Liver (tissue), 9 donors: ENCODE measurements around the gene LRP10. TPM values are rescaled to one million over a fixed set of nuclear protein-coding genes. Genes with fewer than 3 reads are reported as not detected.

Experiments
- DNase-seq: peaks from one replicate; pipeline ENCODE4 v3.0.0-alpha.2; 2017; ENCODE audit warnings: low spot score
- H3K27ac ChIP-seq, 2 donors: one replicate each; pipeline ENCODE4 v1.7.0; 2013; ENCODE audit warnings: inconsistent platforms in 2 of 2, low read length in 2 of 2, control low read depth in 1 of 2, low read depth in 1 of 2, mild to moderate bottlenecking in 1 of 2
- H3K27me3 ChIP-seq, 4 donors: one replicate each; pipeline versions ENCODE4 v1.6.1 to v1.7.0; 2013; ENCODE audit warnings: low read length in 3 of 4, inconsistent platforms in 1 of 4, mild to moderate bottlenecking in 1 of 4, moderate library complexity in 1 of 4; ENCODE audit not compliant: control insufficient read depth in 4 of 4, insufficient read depth in 4 of 4
- H3K36me3 ChIP-seq, 4 donors: one replicate each; pipeline versions ENCODE4 v1.6.1 to v1.7.0; 2013; ENCODE audit warnings: low read length in 3 of 4, mild to moderate bottlenecking in 3 of 4, low read depth in 1 of 4, moderate library complexity in 1 of 4; ENCODE audit not compliant: control insufficient read depth in 4 of 4, insufficient read depth in 3 of 4
- H3K4me1 ChIP-seq, 4 donors: one replicate each; pipeline versions ENCODE4 v1.6.1 to v1.7.0; 2013; ENCODE audit warnings: low read length in 3 of 4, mild to moderate bottlenecking in 3 of 4, moderate library complexity in 1 of 4; ENCODE audit not compliant: control insufficient read depth in 4 of 4, insufficient read depth in 4 of 4
- H3K4me3 ChIP-seq, 3 donors: one replicate each; pipeline versions ENCODE4 v1.6.1 to v1.7.0; 2013; ENCODE audit warnings: low read length in 3 of 3, control low read depth in 1 of 3, low read depth in 1 of 3, mild to moderate bottlenecking in 1 of 3
- H3K9ac ChIP-seq, 2 donors: one replicate each; pipeline ENCODE4 v1.7.0; 2013; ENCODE audit warnings: low read length in 2 of 2, mild to moderate bottlenecking in 2 of 2, moderate library complexity in 2 of 2, control low read depth in 1 of 2, low read depth in 1 of 2
- H3K9me3 ChIP-seq, 4 donors: one replicate each; pipeline versions ENCODE4 v1.6.1 to v1.7.0; 2013; ENCODE audit warnings: low read length in 3 of 4; ENCODE audit not compliant: control insufficient read depth in 4 of 4
- ATF3 ChIP-seq: IDR thresholded peaks from 2 replicates; pipeline ENCODE4 v1.6.1; 2016; ENCODE audit warnings: antibody characterized with exemption
- CTCF ChIP-seq: fragments of 150-350 bp; IDR thresholded peaks from 2 replicates; pipeline ENCODE4 v1.5.1; 2017; ENCODE audit warnings: improper control_type of control experiment, low read depth, low read length; ENCODE audit not compliant: missing input control
- EGR1 ChIP-seq, 2 donors: IDR thresholded peaks; 2 replicates each; pipeline ENCODE4 v1.6.1; 2016 to 2018; ENCODE audit warnings: antibody characterized with exemption in 2 of 2, low read depth in 2 of 2
- FOXA1 ChIP-seq: IDR thresholded peaks from 2 replicates; pipeline ENCODE4 v1.6.1; 2016; ENCODE audit warnings: antibody characterized with exemption
- FOXA2 ChIP-seq: IDR thresholded peaks from 2 replicates; pipeline ENCODE4 v1.6.1; 2016; ENCODE audit warnings: antibody characterized with exemption
- GABPA ChIP-seq, 2 donors: IDR thresholded peaks in 1 of 2; conservative IDR thresholded peaks in 1 of 2; 2 replicates each; pipeline ENCODE4 v1.6.1; 2016; ENCODE audit warnings: antibody characterized with exemption in 2 of 2, mild to moderate bottlenecking in 1 of 2, moderate library complexity in 1 of 2
- HNF4A ChIP-seq, 2 donors: conservative IDR thresholded peaks; 2 replicates each; pipeline ENCODE4 v1.6.1; 2016; ENCODE audit warnings: antibody characterized with exemption in 2 of 2, mild to moderate bottlenecking in 2 of 2
- HNF4G ChIP-seq: IDR thresholded peaks from 2 replicates; pipeline ENCODE4 v1.6.1; 2016; ENCODE audit warnings: antibody characterized with exemption
- JUND ChIP-seq, 2 donors: IDR thresholded peaks; 2 replicates each; pipeline ENCODE4 v1.6.1; 2016; ENCODE audit warnings: antibody characterized with exemption in 2 of 2
- MAX ChIP-seq: IDR thresholded peaks from 2 replicates; pipeline ENCODE4 v1.6.1; 2016; ENCODE audit warnings: antibody characterized with exemption
- NR2F2 ChIP-seq: IDR thresholded peaks from 2 replicates; pipeline ENCODE4 v1.6.1; 2016; ENCODE audit warnings: antibody characterized with exemption
- RAD21 ChIP-seq, 2 donors: IDR thresholded peaks; 2 replicates each; pipeline ENCODE4 v1.6.1; 2016; ENCODE audit warnings: antibody characterized with exemption in 2 of 2, mild to moderate bottlenecking in 2 of 2
- REST ChIP-seq: IDR thresholded peaks from 2 replicates; pipeline ENCODE4 v1.6.1; 2016; ENCODE audit warnings: antibody characterized with exemption, mild to moderate bottlenecking
- RXRA ChIP-seq, 2 donors: IDR thresholded peaks; 2 replicates each; pipeline ENCODE4 v1.6.1; 2017 to 2018; ENCODE audit warnings: antibody characterized with exemption in 2 of 2, mild to moderate bottlenecking in 1 of 2
- SP1 ChIP-seq: IDR thresholded peaks from 2 replicates; pipeline ENCODE4 v1.6.1; 2018; ENCODE audit warnings: antibody characterized with exemption, mild to moderate bottlenecking
- ZBTB33 ChIP-seq: IDR thresholded peaks from 2 replicates; pipeline ENCODE4 v1.6.1; 2016; ENCODE audit warnings: antibody characterized with exemption
- WGBS: extraction: QIAGEN DNeasy Blood & Tissue Kit; methylation state at CpG from one replicate; pipeline ENCODE4 v1.1.7; 2013; 5-methylcytosine and 5-hydroxymethylcytosine counted together
- polyA plus RNA-seq, 2 donors: library from polyadenylated mRNA; stranded (reverse) in 1 of 2; unstranded in 1 of 2; fragments of 200-250 nt in 1 of 2; fragments of >200 nt in 1 of 2; fragmentation: Nextera tagmentation in 1 of 2; extraction: Ambion mirVana in 1 of 2; gene quantifications; one replicate each; pipeline versions ENCODE4 v1.2.1 to v1.2.3, GENCODE V29; 2013 to 2015
- total RNA-seq, 2 donors: library from RNA; depleted of rRNA; stranded (reverse); fragments of >200 nt; gene quantifications; one replicate each; pipeline ENCODE4 v1.2.3, GENCODE V29; 2014
- donor health status: healthy.
- donor health status: healthy.
- donor health status: healthy.
- donor health status: healthy.
- donor health status: healthy.

The LRP10 gene
- total and polyA plus RNA-seq, 4 donors = 19.5 to 61.7 (median 31.3) TPM

- TF ChIP-seq ZBTB33 (no peak), RXRA (IDR thresholded peaks at IDR 0.05) (no peak)
These were observed 26.5 kb upstream of the LRP10 start (continued) for GRCh38 chr14:22845103-22845394.

- Histone ChIP-seq H3K27me3 (no peaks in the 10 kb centered on the region), H3K4me3 (no peak overlapping the region), H3K27ac (no peak overlapping the region), H3K4me1 (peaks cover 0 to 5% (median 4%) of the 10 kb centered on the region in 4 donors), H3K9ac (no peak overlapping the region), H3K36me3 (peaks cover 2 to 12% (median 4%) of the 10 kb centered on the region in 4 donors), H3K9me3 (no peaks in the 10 kb centered on the region)
- DNase-seq = no peak
- no peak for TF ChIP-seq ZBTB33
- WGBS = 96% methylated on average over 26 of the region's 26 CpGs
These were observed 25.5 kb upstream of the LRP10 start for GRCh38 chr14:22845821-22846625.

- peaks cover 2 to 12% (median 4%) of the 10 kb centered on the region in 4 donors for H3K36me3 ChIP-seq
- no peak overlapping the region for H3K9ac ChIP-seq
These were observed 24.7 kb upstream of the LRP10 start for GRCh38 chr14:22846811-22847307.

More at GRCh38 chr14:22846811-22847307, 24.7 kb upstream of the LRP10 start:
- H3K4me3 ChIP-seq = no peak overlapping the region
- H3K27me3 ChIP-seq = no peaks in the 10 kb centered on the region
- H3K4me1 ChIP-seq = peaks cover 0 to 5% (median 3%) of the 10 kb centered on the region in 4 donors
- no peaks in the 10 kb centered on the region for H3K9me3 ChIP-seq
- TF ChIP-seq CTCF = no peak
- no peak for TF ChIP-seq FOXA2
- no peak for TF ChIP-seq SP1
- TF ChIP-seq NR2F2 = no peak
- TF ChIP-seq ZBTB33 = no peak
- no peak for TF ChIP-seq HNF4G
- TF ChIP-seq HNF4A (conservative IDR thresholded peaks at IDR 0.05) = no peak
- no peak for TF ChIP-seq EGR1 (IDR thresholded peaks at IDR 0.05; ENCODE audit: low read depth in 2 of 2)
- TF ChIP-seq REST = no peak
- no peak for TF ChIP-seq GABPA (IDR thresholded peaks at IDR 0.05 in 1 of 2, conservative IDR thresholded peaks at IDR 0.05 in 1 of 2)
- TF ChIP-seq MAX = no peak
- no peak for TF ChIP-seq ATF3
- TF ChIP-seq FOXA1 = no peak
- no peak for TF ChIP-seq RAD21 (IDR thresholded peaks at IDR 0.05)
- no peak for TF ChIP-seq JUND (IDR thresholded peaks at IDR 0.05)
- no peak overlapping the region for H3K27ac ChIP-seq
- DNase-seq = no peak
- WGBS = 91% methylated on average over 11 of the region's 11 CpGs
